ENCODE data around the gene TEX29. TPM values are rescaled to one million over a fixed set of nuclear protein-coding genes. Genes with fewer than 3 reads are reported as not detected.

The TEX29 gene
- total RNA-seq, 3 donors from 2014 or later: 0.64 TPM; not detected in 2

DNA sequence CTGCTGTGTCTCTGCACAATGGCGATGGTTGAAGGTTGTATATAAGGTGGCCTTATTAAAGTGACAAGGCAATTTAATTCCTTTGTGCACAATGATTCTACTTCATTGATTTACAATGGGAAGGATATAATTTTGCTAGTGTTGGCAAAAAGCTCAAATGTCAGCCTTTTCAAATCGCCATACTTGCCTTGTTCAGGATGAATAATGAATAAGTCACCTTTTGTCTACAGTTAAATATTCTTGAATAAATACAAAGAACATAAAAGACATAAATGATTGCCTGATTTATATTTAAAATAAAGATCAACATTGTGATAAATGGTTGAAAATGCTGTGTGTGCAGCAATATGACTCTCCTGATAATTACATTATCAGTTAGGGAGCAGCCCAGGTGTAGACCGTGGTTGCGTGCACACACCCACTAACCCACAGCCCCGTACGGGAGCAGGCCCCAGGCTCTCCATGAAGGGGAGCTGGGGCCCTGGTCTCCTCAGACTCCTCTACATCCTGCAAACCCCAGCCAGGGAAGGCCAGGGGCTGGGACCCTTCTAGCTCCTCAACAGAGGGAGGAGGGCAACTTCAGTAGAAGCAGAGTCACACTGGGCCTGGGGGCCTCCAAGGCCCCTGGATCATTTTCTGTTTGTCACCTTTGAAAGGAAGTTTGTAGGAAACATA lies 64.9 kb downstream of the TEX29 start:
- no peak for DNase-seq (ENCODE audit: low spot score in 2 of 2)
- Histone ChIP-seq H3K27ac (no peak overlapping the region), H3K36me3 (no peaks in the 10 kb centered on the region), H3K4me3 (no peak overlapping the region), H3K9me3 (peaks cover 0 to 2% of the 10 kb centered on the region in 2 donors), H3K4me1 (no peaks in the 10 kb centered on the region), H3K27me3 (peaks cover 0 to 37% of the 10 kb centered on the region in 2 donors)
- intact Hi-C loops (cut with DNase I; ENCODE audit: low total_unique reads): no loop called here
- TF ChIP-seq POLR2A (IDR thresholded peaks at IDR 0.05) (no peak), POLR2AphosphoS5 (IDR thresholded peaks at IDR 0.05) (no peak)
- TF ChIP-seq, protein P1, sequence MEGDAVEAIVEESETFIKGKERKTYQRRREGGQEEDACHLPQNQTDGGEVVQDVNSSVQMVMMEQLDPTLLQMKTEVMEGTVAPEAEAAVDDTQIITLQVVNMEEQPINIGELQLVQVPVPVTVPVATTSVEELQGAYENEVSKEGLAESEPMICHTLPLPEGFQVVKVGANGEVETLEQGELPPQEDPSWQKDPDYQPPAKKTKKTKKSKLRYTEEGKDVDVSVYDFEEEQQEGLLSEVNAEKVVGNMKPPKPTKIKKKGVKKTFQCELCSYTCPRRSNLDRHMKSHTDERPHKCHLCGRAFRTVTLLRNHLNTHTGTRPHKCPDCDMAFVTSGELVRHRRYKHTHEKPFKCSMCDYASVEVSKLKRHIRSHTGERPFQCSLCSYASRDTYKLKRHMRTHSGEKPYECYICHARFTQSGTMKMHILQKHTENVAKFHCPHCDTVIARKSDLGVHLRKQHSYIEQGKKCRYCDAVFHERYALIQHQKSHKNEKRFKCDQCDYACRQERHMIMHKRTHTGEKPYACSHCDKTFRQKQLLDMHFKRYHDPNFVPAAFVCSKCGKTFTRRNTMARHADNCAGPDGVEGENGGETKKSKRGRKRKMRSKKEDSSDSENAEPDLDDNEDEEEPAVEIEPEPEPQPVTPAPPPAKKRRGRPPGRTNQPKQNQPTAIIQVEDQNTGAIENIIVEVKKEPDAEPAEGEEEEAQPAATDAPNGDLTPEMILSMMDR (IDR thresholded peaks at IDR 0.05): no peak

DNA sequence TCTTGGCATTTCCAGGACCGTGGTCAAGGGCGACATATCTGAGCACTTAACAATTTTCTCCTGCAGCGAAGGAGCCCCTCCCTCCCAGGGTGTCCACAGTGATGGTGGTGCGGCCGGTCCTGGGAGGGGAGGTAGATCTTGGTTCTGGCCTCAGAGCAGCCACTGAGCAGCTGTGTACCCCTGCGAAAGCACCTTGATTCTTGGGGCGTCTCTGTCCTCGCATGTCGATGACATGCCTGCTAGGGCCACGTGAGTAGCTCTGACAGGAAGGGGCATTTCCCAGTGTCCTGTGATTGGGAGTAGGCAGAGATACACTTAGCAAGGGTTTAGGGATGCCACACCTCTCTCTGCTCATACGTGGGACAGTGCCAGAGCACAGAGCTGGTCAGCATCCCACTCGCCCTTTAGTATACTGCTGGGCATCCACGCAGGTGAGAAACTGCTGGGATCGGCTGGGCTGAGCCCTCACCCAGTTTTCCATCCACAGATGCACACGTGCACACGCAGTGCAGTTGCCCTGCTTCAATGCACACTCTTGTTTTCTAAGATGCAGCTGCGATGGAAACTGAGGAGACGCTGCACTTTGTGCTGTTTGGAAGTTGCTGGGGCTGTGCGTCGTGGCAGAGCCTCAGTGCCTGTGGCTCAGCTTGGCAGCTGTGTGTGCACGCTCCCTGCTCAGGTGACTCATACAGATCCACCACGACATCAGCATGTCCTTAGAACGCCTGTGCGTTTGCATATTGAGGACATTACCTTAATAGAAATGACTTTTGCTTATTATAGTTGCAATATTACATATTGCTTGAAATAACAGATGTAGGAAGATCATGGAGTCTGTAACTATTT lies 66.8 kb downstream of the TEX29 start:
- Histone ChIP-seq H3K9me3 (no peaks in the 10 kb centered on the region), H3K36me3 (no peaks in the 10 kb centered on the region), H3K4me3 (no peak overlapping the region), H3K27ac (no peak overlapping the region), H3K27me3 (peaks cover 0 to 32% of the 10 kb centered on the region in 2 donors), H3K4me1 (no peaks in the 10 kb centered on the region)
- TF ChIP-seq POLR2A (IDR thresholded peaks at IDR 0.05): no peak
- no peak for TF ChIP-seq POLR2AphosphoS5 (IDR thresholded peaks at IDR 0.05)
- TF ChIP-seq, protein P1 (IDR thresholded peaks at IDR 0.05): no peak
- DNase-seq (ENCODE audit: low spot score in 2 of 2): no peak
- intact Hi-C loops (cut with DNase I; ENCODE audit: low total_unique reads): no loop called here

DNA sequence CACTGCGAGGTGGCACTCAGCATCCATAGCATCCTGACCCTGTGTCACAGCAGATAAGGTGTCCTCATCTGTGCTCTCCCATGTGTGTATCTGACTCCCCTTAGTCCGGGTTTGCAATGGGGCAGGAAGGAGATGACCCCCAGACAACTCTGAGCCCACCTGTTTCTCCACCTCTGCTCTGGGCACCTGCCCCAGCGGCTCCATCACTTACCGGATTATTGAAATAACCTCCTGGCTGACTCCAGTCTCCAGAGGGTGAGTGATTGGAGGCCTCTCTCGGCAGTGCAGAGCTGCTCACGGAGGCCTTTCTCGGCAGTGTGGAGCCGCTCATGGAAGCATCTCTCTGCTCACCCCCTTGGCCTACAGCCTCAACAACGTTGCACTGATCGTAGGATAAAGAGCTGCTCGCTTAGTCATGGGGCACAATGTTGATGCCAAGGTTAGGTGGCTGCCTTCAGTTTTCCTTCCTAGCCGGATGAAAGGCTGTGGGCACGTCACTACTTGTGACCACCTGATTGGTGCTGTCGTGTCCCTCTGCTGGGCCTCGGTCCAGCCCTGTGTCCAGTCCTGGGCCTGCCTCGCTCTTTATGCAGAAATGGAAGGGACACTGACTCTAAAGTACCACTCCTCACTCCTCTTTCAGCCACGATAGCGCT lies 67.6 kb downstream of the TEX29 start:
- intact Hi-C loops (cut with DNase I; ENCODE audit: low total_unique reads): no loop called here
- Histone ChIP-seq H3K4me1 (no peaks in the 10 kb centered on the region), H3K27ac (no peak overlapping the region), H3K4me3 (no peak overlapping the region), H3K36me3 (no peaks in the 10 kb centered on the region), H3K27me3 (peaks cover 0 to 32% of the 10 kb centered on the region in 2 donors), H3K9me3 (no peaks in the 10 kb centered on the region)
- TF ChIP-seq, protein P1 (IDR thresholded peaks at IDR 0.05): no peak
- TF ChIP-seq POLR2A (IDR thresholded peaks at IDR 0.05) (no peak), POLR2AphosphoS5 (IDR thresholded peaks at IDR 0.05) (no peak)
- no peak for DNase-seq (ENCODE audit: low spot score in 2 of 2)

DNA sequence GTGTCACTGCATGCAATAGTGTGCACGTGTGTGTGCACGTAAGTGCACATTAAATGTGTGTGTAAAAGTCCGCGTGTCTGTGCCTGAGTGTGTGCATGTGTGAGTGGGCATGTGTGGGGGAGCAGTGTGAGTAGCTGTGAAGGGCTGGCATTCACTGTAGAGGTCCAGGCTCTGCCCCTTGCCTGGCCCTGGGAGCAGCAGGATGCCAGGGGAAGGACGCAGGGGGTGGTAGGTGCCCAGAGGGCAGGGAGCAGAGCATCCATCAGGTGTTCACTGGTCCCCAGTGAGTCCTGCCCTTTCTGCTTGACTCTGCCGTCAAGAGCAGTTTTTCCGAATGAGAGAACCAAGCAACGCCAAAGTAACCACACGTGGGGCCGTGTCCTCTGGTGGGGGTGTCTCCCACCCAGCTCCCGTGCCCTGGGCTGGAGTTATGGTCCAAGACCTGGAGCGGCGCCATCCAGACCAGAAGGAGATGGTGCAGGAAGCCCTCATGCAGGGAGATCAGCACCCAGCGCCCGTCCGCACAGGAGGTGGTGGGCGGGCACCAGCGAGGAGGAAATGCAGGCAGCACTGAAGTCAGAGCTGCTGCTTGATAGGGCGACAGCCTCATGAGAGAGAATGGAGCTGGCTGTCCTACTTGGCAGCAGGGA lies 68.5 kb downstream of the TEX29 start:
- TF ChIP-seq POLR2A (IDR thresholded peaks at IDR 0.05) (no peak), POLR2AphosphoS5 (IDR thresholded peaks at IDR 0.05) (no peak)
- TF ChIP-seq, protein P1 (IDR thresholded peaks at IDR 0.05): no peak
- no peak for DNase-seq (ENCODE audit: low spot score in 2 of 2)
- peaks cover 0 to 26% of the 10 kb centered on the region in 2 donors for H3K27me3 ChIP-seq
- no peaks in the 10 kb centered on the region for H3K4me1 ChIP-seq
- H3K27ac ChIP-seq: no peak overlapping the region
- H3K4me3 ChIP-seq: no peak overlapping the region
- intact Hi-C loops (cut with DNase I; ENCODE audit: low total_unique reads): no loop called here
- no peaks in the 10 kb centered on the region for H3K36me3 ChIP-seq
- no peaks in the 10 kb centered on the region for H3K9me3 ChIP-seq
